ENCODE results near the gene CTDNEP1.

Gene CTDNEP1

GRCh38 chr17:7284911-7285310 lies 33.4 kb upstream of the CTDNEP1 start:
- no peak overlapping the region for H3K4me3 ChIP-seq (ENCODE audit: low read length)
- no peaks in the 10 kb centered on the region for H3K9me3 ChIP-seq (ENCODE audit: control insufficient read depth, insufficient read depth, low read length)
- H3K79me2 ChIP-seq (ENCODE audit: control insufficient read depth, low read length) = no peaks in the 10 kb centered on the region
- TF ChIP-seq EZH2phosphoT487 (IDR thresholded peaks at IDR 0.05; ENCODE audit: borderline replicate concordance, low read length) (no peak), CTCF (IDR thresholded peaks at IDR 0.05; ENCODE audit: low read depth, low read length, poor library complexity, severe bottlenecking) (no peak)
- H3K27me3 ChIP-seq (ENCODE audit: control insufficient read depth, low read length) = peaks cover 51% of the 10 kb centered on the region
- H3F3A ChIP-seq (ENCODE audit: control insufficient read depth, insufficient read depth) = peaks cover 3% of the 10 kb centered on the region; the same call in 1 of the 2 replicates
- no peaks in the 10 kb centered on the region for H3K9me2 ChIP-seq (replicated peaks; ENCODE audit: control insufficient read depth, low read length)
- no peak overlapping the region for H3K4me2 ChIP-seq (ENCODE audit: low read length)
- H4K20me1 ChIP-seq (ENCODE audit: control insufficient read depth, insufficient read depth, low read depth, low read length) = no peaks in the 10 kb centered on the region
- peaks cover 31% of the 10 kb centered on the region for H3K4me1 ChIP-seq (ENCODE audit: control insufficient read depth, low read length)
- no peak overlapping the region for H3K27ac ChIP-seq (ENCODE audit: low read depth, low read length)
- H3K36me3 ChIP-seq (ENCODE audit: control insufficient read depth, low read length) = no peaks in the 10 kb centered on the region

DNA sequence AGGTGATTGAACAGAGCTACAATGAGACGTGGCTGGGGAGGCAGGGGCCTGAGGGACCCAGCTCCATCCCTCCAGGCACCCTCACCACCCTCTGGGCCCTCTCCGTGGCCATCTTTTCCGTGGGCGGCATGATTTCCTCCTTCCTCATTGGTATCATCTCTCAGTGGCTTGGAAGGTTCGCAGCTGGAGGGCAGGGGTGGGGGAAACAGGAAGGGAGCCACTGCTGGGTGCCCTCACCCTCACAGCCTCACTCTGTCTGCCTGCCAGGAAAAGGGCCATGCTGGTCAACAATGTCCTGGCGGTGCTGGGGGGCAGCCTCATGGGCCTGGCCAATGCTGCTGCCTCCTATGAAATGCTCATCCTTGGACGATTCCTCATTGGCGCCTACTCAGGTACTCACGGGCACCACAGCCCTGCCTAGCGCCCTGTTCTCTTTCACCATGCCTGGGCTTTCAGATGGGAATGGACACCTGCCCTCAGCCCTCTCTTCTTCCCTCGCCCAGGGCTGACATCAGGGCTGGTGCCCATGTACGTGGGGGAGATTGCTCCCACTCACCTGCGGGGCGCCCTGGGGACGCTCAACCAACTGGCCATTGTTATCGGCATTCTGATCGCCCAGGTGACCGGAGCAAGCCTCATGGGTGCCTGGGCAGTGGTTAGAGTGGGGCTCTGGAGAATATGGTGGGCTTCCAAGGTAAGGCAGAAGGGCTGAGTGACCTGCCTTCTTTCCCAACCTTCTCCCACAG lies 32.1 kb upstream of the CTDNEP1 start:
- Histone ChIP-seq H3K79me2 (ENCODE audit: control insufficient read depth, low read length) (no peaks in the 10 kb centered on the region), H3K27me3 (ENCODE audit: control insufficient read depth, low read length) (peaks cover 44% of the 10 kb centered on the region), H3K4me2 (ENCODE audit: low read length) (no peak overlapping the region), H3K4me1 (ENCODE audit: control insufficient read depth, low read length) (peaks cover 31% of the 10 kb centered on the region), H3K9me2 (replicated peaks; ENCODE audit: control insufficient read depth, low read length) (no peaks in the 10 kb centered on the region), H3K27ac (ENCODE audit: low read depth, low read length) (no peak overlapping the region), H3K9me3 (ENCODE audit: control insufficient read depth, insufficient read depth, low read length) (no peaks in the 10 kb centered on the region), H4K20me1 (ENCODE audit: control insufficient read depth, insufficient read depth, low read depth, low read length) (no peaks in the 10 kb centered on the region), H3F3A (ENCODE audit: control insufficient read depth, insufficient read depth) (peaks cover 3% of the 10 kb centered on the region; the same call in 1 of the 2 replicates), H3K36me3 (ENCODE audit: control insufficient read depth, low read length) (no peaks in the 10 kb centered on the region), H3K4me3 (ENCODE audit: low read length) (no peak overlapping the region)
- TF ChIP-seq CTCF (IDR thresholded peaks at IDR 0.05; ENCODE audit: low read depth, low read length, poor library complexity, severe bottlenecking) (no peak), EZH2phosphoT487 (IDR thresholded peaks at IDR 0.05; ENCODE audit: borderline replicate concordance, low read length) (no peak)

- Histone ChIP-seq H3K36me3 (ENCODE audit: control insufficient read depth, low read length) (no peaks in the 10 kb centered on the region), H3K9me2 (replicated peaks; ENCODE audit: control insufficient read depth, low read length) (no peaks in the 10 kb centered on the region), H3F3A (ENCODE audit: control insufficient read depth, insufficient read depth) (peaks cover 3% of the 10 kb centered on the region; the same call in 1 of the 2 replicates), H3K4me1 (ENCODE audit: control insufficient read depth, low read length) (peaks cover 31% of the 10 kb centered on the region), H3K4me3 (ENCODE audit: low read length) (no peak overlapping the region), H3K27ac (ENCODE audit: low read depth, low read length) (no peak overlapping the region), H4K20me1 (ENCODE audit: control insufficient read depth, insufficient read depth, low read depth, low read length) (no peaks in the 10 kb centered on the region), H3K27me3 (ENCODE audit: control insufficient read depth, low read length) (peaks cover 36% of the 10 kb centered on the region), H3K9me3 (ENCODE audit: control insufficient read depth, insufficient read depth, low read length) (no peaks in the 10 kb centered on the region), H3K79me2 (ENCODE audit: control insufficient read depth, low read length) (no peaks in the 10 kb centered on the region), H3K4me2 (ENCODE audit: low read length) (no peak overlapping the region)
- TF ChIP-seq EZH2phosphoT487 (IDR thresholded peaks at IDR 0.05; ENCODE audit: borderline replicate concordance, low read length) = no peak
- no peak for TF ChIP-seq CTCF (IDR thresholded peaks at IDR 0.05; ENCODE audit: low read depth, low read length, poor library complexity, severe bottlenecking)
Observed at GRCh38 chr17:7282752-7283321, 31.3 kb upstream of the CTDNEP1 start.
